Mucosa of descending colon (tissue), 3 donors: Measurements from ENCODE around the gene FBXO41. TPM values are rescaled to one million over a fixed set of nuclear protein-coding genes. Genes with fewer than 3 reads are reported as not detected.
A peak's percentile ranks its signal among the peaks of the same experiment; 100 is the strongest.

Experiments
- ATAC-seq: fragments of 200-7000 bp; cut with Tn5 transposase; one replicate; pipeline ENCODE4 v1.9.1; 2020; ENCODE audit warnings: mild to moderate bottlenecking, moderate library complexity
- DNase-seq, 3 donors: peaks; one replicate each; pipeline ENCODE4 v3.0.0-alpha.2; 2020
- H3K36me3 ChIP-seq: fragments of 200-600 bp; one replicate; pipeline ENCODE4 v1.8.0; 2021; ENCODE audit warnings: low read depth, mild to moderate bottlenecking
- H3K4me1 ChIP-seq: fragments of 200-600 bp; one replicate; pipeline ENCODE4 v1.8.0; 2021; ENCODE audit warnings: low read depth, mild to moderate bottlenecking
- H3K4me3 ChIP-seq: fragments of 200-600 bp; one replicate; pipeline ENCODE4 v1.8.0; 2021; ENCODE audit warnings: mild to moderate bottlenecking
- H3K9me3 ChIP-seq: fragments of 200-600 bp; one replicate; pipeline ENCODE4 v1.8.0; 2021; ENCODE audit warnings: mild to moderate bottlenecking
- CTCF ChIP-seq: fragments of 200-600 bp; IDR thresholded peaks from one replicate; pipeline ENCODE4 v1.8.0; 2022; ENCODE audit warnings: antibody characterized with exemption, mild to moderate bottlenecking
- intact Hi-C, 2 donors: fragments of 100-400 bp; cut with DNase I in 1 of 2; cut with micrococcal nuclease in 1 of 2; formaldehyde crosslinking; loops; one replicate each; pipeline versions ENCODE4 v1.11.0 to v1.11.1; 2022; cut with DNase I, micrococcal nuclease
- total RNA-seq, 3 donors: library from RNA; stranded (reverse); fragmentation: NEBNext Ultra II Directional in 2 of 3; extraction: Animal tissue kit (Norgen Biotek cat#: 25700) in 2 of 3; gene quantifications; one replicate each; pipeline versions ENCODE4 v1.2.1 to v1.2.4, GENCODE V29; 2021 to 2023
- donor health status: DM: no; HTN: no; CAD: no; lungs with moderate emphysema.
- donor health status: DM: no; HTN: no; CAD: no.
- donor health status: DM: no; HTN: yes; CAD: no.

The FBXO41 gene
- total RNA-seq, 3 donors from 2014 or later = 2.0 to 4.8 (median 2.9) TPM

GRCh38 chr2:73292906-73293533, 8.7 kb upstream of the FBXO41 start:
- Histone ChIP-seq H3K9me3 (no peaks in the 10 kb centered on the region), H3K4me3 (no peak overlapping the region)
- intact Hi-C loops = no loop called here

GRCh38 chr2:73292316-73292905, 8.1 kb upstream of the FBXO41 start:
- no peak for ATAC-seq
- no peak for DNase-seq
- H3K4me3 ChIP-seq = no peak overlapping the region
- no peak for TF ChIP-seq CTCF
- intact Hi-C loops = no loop called here
- H3K9me3 ChIP-seq = no peaks in the 10 kb centered on the region
- H3K36me3 ChIP-seq = no peaks in the 10 kb centered on the region
- peaks cover 9% of the 10 kb centered on the region for H3K4me1 ChIP-seq

More at GRCh38 chr2:73292906-73293533, 8.7 kb upstream of the FBXO41 start:
- Histone ChIP-seq H3K36me3 (no peaks in the 10 kb centered on the region), H3K4me1 (peaks cover 9% of the 10 kb centered on the region)
- DNase-seq (no peak), ATAC-seq (no peak)
- TF ChIP-seq CTCF = no peak

GRCh38 chr2:73291461-73292315, 7.4 kb upstream of the FBXO41 start:
- intact Hi-C loops = no loop called here
- H3K4me3 ChIP-seq = no peak overlapping the region
- no peaks in the 10 kb centered on the region for H3K36me3 ChIP-seq
- no peak for TF ChIP-seq CTCF
- peak; percentile 14 for ATAC-seq
- H3K9me3 ChIP-seq = no peaks in the 10 kb centered on the region
- DNase-seq = no peak
- H3K4me1 ChIP-seq = peaks cover 9% of the 10 kb centered on the region

GRCh38 chr2:73291093-73291460, 6.8 kb upstream of the FBXO41 start:
- Histone ChIP-seq H3K4me1 (peaks cover 9% of the 10 kb centered on the region), H3K4me3 (no peak overlapping the region), H3K9me3 (no peaks in the 10 kb centered on the region), H3K36me3 (no peaks in the 10 kb centered on the region)
- ATAC-seq (peak; percentile 81), DNase-seq (peak; percentile 59 to 73 (median 72))
- intact Hi-C loops = no loop called here
- TF ChIP-seq CTCF = no peak

GRCh38 chr2:73290049-73290839, 6.0 kb upstream of the FBXO41 start:
- Histone ChIP-seq H3K4me1 (peaks cover 9% of the 10 kb centered on the region), H3K4me3 (no peak overlapping the region), H3K36me3 (no peaks in the 10 kb centered on the region), H3K9me3 (no peaks in the 10 kb centered on the region)
- TF ChIP-seq CTCF = peak; percentile 22
- ATAC-seq (peak; percentile 40), DNase-seq (peak in 1 of 3 donors; percentile 68)
- intact Hi-C loops = no loop called here
